Glutamatergic neuron (in vitro differentiated cells): ENCODE results near the gene CNTN6. TPM values are rescaled to one million over a fixed set of nuclear protein-coding genes. Genes with fewer than 3 reads are reported as not detected.

Source experiments
- DNase-seq: peaks from one replicate; pipeline ENCODE4 v3.0.0; 2022
- H3K27ac Mint-ChIP-seq: one replicate; pipeline ENCODE4 v1.8.0; 2020; ENCODE audit warnings: mild to moderate bottlenecking, mixed read lengths, inconsistent platforms; ENCODE audit not compliant: unreplicated experiment
- H3K27me3 Mint-ChIP-seq: one replicate; pipeline ENCODE4 v1.8.0; 2020; ENCODE audit warnings: mild to moderate bottlenecking, moderate library complexity, mixed read lengths, inconsistent platforms; ENCODE audit not compliant: unreplicated experiment
- H3K36me3 Mint-ChIP-seq: one replicate; pipeline ENCODE4 v1.8.0; 2020; ENCODE audit warnings: mild to moderate bottlenecking, mixed read lengths, inconsistent platforms; ENCODE audit not compliant: unreplicated experiment
- H3K4me1 Mint-ChIP-seq: one replicate; pipeline ENCODE4 v1.8.0; 2020; ENCODE audit warnings: mild to moderate bottlenecking, low read depth, mixed read lengths, inconsistent platforms; ENCODE audit not compliant: unreplicated experiment
- H3K4me3 Mint-ChIP-seq: one replicate; pipeline ENCODE4 v1.8.0; 2020; ENCODE audit warnings: mild to moderate bottlenecking, mixed read lengths, inconsistent platforms; ENCODE audit not compliant: unreplicated experiment
- H3K9me3 Mint-ChIP-seq: one replicate; pipeline ENCODE4 v1.8.0; 2020; ENCODE audit warnings: mild to moderate bottlenecking, moderate library complexity, mixed read lengths, inconsistent platforms; ENCODE audit not compliant: unreplicated experiment
- total RNA-seq: library from RNA; stranded (reverse); fragmentation: NEBNext Ultra II Directional; extraction: Animal tissue kit (Norgen Biotek cat#: 25700); gene quantifications from one replicate; pipeline ENCODE4 v1.2.1, GENCODE V29; 2021; ENCODE audit not compliant: unreplicated experiment
- TF ChIP-seq, protein P1 (sequence below): fragments of 200-600 bp; sonication (generic); IDR thresholded peaks from one replicate; pipeline ENCODE4 v1.5.0; 2021; ENCODE audit not compliant: partially characterized antibody, unreplicated experiment

CNTN6 gene
- total RNA-seq, 1 donor from 2014 or later: 23.2 TPM

DNA sequence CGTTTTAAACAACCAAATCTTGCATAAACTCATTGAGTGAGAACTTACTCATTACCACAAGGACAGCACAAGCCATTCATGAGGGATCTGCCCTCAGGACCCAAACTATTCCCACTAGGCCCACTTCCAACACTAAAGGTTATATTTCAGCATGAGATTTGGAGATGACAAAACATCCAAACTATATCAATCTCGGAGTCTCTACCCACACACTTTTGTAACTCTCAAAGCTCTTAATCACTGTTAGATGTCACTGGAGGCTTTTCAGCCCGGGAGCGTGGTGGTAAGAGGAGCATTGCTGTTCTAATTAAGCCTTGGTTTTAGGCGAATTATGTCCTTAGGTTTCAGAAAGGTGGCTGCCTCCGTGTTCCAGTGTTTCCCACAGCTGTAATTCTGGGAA, 86.3 kb downstream of the CNTN6 start:
- H3K27ac Mint-ChIP-seq: no peak overlapping the region

DNA sequence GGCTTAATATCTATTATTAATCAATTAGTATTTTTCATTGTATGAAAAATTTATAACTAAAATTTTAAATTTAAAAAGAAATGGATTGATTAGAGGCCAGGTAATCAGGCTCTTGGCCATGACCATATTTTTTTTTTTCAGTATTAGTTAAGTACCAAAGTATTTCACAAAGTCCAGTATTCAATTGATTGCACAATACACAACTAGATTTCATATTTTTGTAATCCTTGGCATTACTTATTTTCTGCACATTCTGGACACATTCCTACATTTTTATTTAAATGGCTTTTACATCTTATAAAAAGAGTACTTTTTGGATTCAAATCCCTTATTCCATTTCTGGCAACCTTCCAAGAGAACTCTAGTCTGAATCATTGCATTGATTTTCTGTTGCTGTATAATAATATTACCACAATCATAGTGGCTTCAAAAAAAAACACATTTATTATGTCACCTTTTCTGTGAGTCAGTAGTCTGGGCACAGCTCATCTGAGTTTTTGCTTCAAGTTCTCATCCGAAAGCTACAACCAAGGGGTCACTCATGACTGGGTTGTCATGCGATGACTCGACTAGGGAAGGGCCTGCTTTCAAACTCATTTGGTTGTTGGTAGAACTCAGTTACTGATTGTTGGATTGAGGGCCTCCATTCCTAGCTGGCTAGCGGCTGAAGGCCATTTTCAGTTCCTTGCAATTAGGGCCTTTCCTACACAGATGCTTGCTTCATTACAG, 90.7 kb downstream of the CNTN6 start:
- Mint-ChIP-seq H3K36me3 (no peaks in the 10 kb centered on the region), H3K4me1 (no peaks in the 10 kb centered on the region), H3K27ac (no peak overlapping the region), H3K9me3 (no peaks in the 10 kb centered on the region), H3K4me3 (no peak overlapping the region), H3K27me3 (no peaks in the 10 kb centered on the region)
- DNase-seq: no peak
- TF ChIP-seq, protein P1, sequence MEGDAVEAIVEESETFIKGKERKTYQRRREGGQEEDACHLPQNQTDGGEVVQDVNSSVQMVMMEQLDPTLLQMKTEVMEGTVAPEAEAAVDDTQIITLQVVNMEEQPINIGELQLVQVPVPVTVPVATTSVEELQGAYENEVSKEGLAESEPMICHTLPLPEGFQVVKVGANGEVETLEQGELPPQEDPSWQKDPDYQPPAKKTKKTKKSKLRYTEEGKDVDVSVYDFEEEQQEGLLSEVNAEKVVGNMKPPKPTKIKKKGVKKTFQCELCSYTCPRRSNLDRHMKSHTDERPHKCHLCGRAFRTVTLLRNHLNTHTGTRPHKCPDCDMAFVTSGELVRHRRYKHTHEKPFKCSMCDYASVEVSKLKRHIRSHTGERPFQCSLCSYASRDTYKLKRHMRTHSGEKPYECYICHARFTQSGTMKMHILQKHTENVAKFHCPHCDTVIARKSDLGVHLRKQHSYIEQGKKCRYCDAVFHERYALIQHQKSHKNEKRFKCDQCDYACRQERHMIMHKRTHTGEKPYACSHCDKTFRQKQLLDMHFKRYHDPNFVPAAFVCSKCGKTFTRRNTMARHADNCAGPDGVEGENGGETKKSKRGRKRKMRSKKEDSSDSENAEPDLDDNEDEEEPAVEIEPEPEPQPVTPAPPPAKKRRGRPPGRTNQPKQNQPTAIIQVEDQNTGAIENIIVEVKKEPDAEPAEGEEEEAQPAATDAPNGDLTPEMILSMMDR: no peak

More for the DNA sequence above, 86.3 kb downstream of the CNTN6 start:
- Mint-ChIP-seq H3K4me1 (no peaks in the 10 kb centered on the region), H3K36me3 (peaks cover 5% of the 10 kb centered on the region), H3K4me3 (no peak overlapping the region), H3K27me3 (no peaks in the 10 kb centered on the region), H3K9me3 (no peaks in the 10 kb centered on the region)
- TF ChIP-seq, protein P1: no peak
- no peak for DNase-seq

DNA sequence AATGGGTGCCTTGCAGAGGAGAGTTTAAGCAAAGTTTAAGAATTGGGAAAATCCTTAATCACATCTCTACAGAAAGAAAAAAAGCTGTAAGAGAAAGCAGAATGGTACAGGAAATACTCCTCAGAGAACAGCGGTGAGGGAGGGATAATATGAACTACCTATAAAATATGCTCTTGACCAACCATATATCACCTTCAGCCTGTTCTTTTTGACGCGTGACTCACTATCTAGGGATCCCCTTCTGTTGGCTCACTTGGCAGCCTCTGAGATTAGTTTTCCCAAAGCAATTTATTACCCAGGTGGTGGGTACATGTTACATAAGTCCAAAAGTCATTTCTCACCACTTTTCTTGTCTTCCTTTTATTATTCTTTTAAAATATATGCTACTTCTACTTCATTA, 97.7 kb downstream of the CNTN6 start:
- H3K27me3 Mint-ChIP-seq: no peaks in the 10 kb centered on the region
- DNase-seq: no peak
- H3K4me1 Mint-ChIP-seq: no peaks in the 10 kb centered on the region
- no peaks in the 10 kb centered on the region for H3K36me3 Mint-ChIP-seq
- TF ChIP-seq, protein P1: no peak
- H3K27ac Mint-ChIP-seq: no peak overlapping the region
- H3K9me3 Mint-ChIP-seq: no peaks in the 10 kb centered on the region
- no peak overlapping the region for H3K4me3 Mint-ChIP-seq

DNA sequence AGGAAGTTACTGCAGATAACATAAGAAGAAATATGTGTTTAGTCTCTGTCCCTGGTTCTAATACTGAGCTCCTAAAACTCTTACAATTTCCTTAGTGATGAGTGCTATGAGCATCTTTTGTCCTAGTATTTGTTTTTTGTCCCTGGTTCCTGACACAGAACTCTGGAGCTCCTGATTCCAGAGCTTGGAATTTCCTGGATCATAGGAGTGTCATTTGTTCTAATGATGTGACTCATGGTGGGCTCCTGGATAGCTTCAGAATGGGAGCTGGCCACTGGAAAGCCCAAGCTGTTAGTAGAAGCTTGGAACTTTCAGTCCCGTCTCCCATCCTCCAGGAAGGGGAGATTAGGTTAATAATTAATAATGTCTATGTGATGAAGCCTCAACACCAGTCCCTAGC, 98.2 kb downstream of the CNTN6 start:
- no peak for DNase-seq
- Mint-ChIP-seq H3K27me3 (no peaks in the 10 kb centered on the region), H3K4me1 (no peaks in the 10 kb centered on the region), H3K27ac (no peak overlapping the region), H3K36me3 (no peaks in the 10 kb centered on the region), H3K9me3 (no peaks in the 10 kb centered on the region), H3K4me3 (no peak overlapping the region)
- TF ChIP-seq, protein P1: no peak

DNA sequence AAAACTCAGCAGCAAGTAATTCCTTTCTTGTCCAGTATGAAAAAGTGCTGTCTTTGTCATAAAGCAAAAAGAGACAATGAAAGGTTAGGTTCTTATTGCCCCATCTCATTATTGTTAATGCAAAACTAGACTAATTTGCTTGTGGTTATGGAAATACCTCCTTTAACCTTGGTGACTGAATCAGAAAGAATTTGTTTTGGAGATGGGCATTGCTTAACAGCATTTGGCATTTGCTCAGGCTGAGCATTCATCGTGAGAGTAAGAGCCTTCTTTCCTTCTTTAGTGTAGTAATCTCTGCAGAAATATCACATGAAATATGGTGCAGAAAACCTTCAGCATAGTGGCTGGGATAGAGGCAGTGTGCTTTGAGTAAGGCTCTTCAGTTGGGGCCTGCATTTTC, 103.1 kb downstream of the CNTN6 start:
- DNase-seq: no peak
- Mint-ChIP-seq H3K4me3 (no peak overlapping the region), H3K36me3 (no peaks in the 10 kb centered on the region), H3K4me1 (no peaks in the 10 kb centered on the region), H3K9me3 (no peaks in the 10 kb centered on the region), H3K27me3 (no peaks in the 10 kb centered on the region), H3K27ac (no peak overlapping the region)
- TF ChIP-seq, protein P1: no peak
